H1 (cell line): Measurements from ENCODE around the gene NRL. TPM values are rescaled to one million over a fixed set of nuclear protein-coding genes. Genes with fewer than 3 reads are reported as not detected.

Experiments used
- CTCF ChIA-PET: fragments of 300-600 bp; sonication (Branson Sonifier 250); formaldehyde crosslinking; loops from one replicate; lab custom pipeline; 2021; ENCODE audit not compliant: partially characterized antibody; lab: Charles Lee
- POLR2A ChIA-PET: fragments of 300-600 bp; sonication (Branson Sonifier 250); formaldehyde crosslinking; loops from one replicate; lab custom pipeline; 2021; ENCODE audit warnings: inconsistent platforms; ENCODE audit not compliant: partially characterized antibody; lab: Charles Lee
- DNase-seq, 2 experiments: peaks; one replicate each; pipeline versions ENCODE4 v3.0.0 to v3.0.0-alpha.2; 2010 to 2022; ENCODE audit warnings: low spot score in 2 of 2, low read depth in 1 of 2, mixed read lengths in 1 of 2
- FAIRE-seq: peaks from 2 replicates; lab custom pipeline; 2011; peaks lifted over from hg19 to GRCh38; lab: Jason Lieb, UNC
- H2AFZ ChIP-seq: 2 replicates; pipeline ENCODE4 v1.8.1; 2012; ENCODE audit warnings: low read length, inconsistent platforms
- H2AK5ac ChIP-seq: 2 replicates; pipeline ENCODE4 v1.6.1; 2013; ENCODE audit warnings: low read depth, low read length
- H2BK120ac ChIP-seq: replicated peaks from 2 replicates; pipeline ENCODE3; 2013; ENCODE audit warnings: low read depth, low read length, inconsistent platforms
- H2BK12ac ChIP-seq: 2 replicates; pipeline ENCODE4 v1.6.1; 2013; ENCODE audit warnings: low read depth, low read length
- H2BK15ac ChIP-seq: 2 replicates; pipeline ENCODE4 v1.6.1; 2013; ENCODE audit warnings: low read length
- H2BK20ac ChIP-seq: 2 replicates; pipeline ENCODE4 v1.6.1; 2013; ENCODE audit warnings: low read length
- H2BK5ac ChIP-seq: 2 replicates; pipeline ENCODE4 v1.6.1; 2013; ENCODE audit warnings: low read depth, low read length
- H3K14ac ChIP-seq: 2 replicates; pipeline ENCODE4 v1.6.1; 2013; ENCODE audit warnings: inconsistent platforms; ENCODE audit not compliant: insufficient read length
- H3K18ac ChIP-seq: 2 replicates; pipeline ENCODE4 v1.6.1; 2013; ENCODE audit warnings: low read length; ENCODE audit errors: extremely low read depth
- H3K23ac ChIP-seq: 2 replicates; pipeline ENCODE4 v1.6.1; 2013; ENCODE audit warnings: inconsistent platforms; ENCODE audit not compliant: insufficient read length
- H3K23me2 ChIP-seq: 2 replicates; pipeline ENCODE4 v1.6.1; 2013; ENCODE audit warnings: low read depth, low read length
- H3K27ac ChIP-seq: 2 replicates; pipeline ENCODE4 v1.6.1; 2011; ENCODE audit warnings: low read depth, low read length, inconsistent platforms
- H3K27me3 ChIP-seq, 4 experiments: replicated peaks in 1 of 4; 1 replicate in 1 of 4; 2 replicates in 3 of 4; pipeline versions ENCODE4 v1.6.1 to v1.8.1; 2011 to 2013; ENCODE audit warnings: low read length in 3 of 4, mild to moderate bottlenecking in 3 of 4, inconsistent platforms in 2 of 4, mixed read lengths in 2 of 4, moderate library complexity in 1 of 4; ENCODE audit not compliant: control insufficient read depth in 3 of 4, insufficient read depth in 3 of 4; ENCODE audit errors: extremely low read depth in 1 of 4
- H3K36me3 ChIP-seq, 4 experiments: 2 replicates each; pipeline versions ENCODE4 v1.6.1 to v1.8.1; 2011 to 2013; ENCODE audit warnings: mild to moderate bottlenecking in 4 of 4, low read length in 3 of 4, moderate library complexity in 2 of 4, control low read depth in 1 of 4, inconsistent platforms in 1 of 4; ENCODE audit not compliant: insufficient read depth in 4 of 4, control insufficient read depth in 2 of 4
- H3K4ac ChIP-seq: replicated peaks from 2 replicates; pipeline ENCODE3; 2013; ENCODE audit warnings: low read length, low read depth, mixed read lengths, inconsistent platforms; ENCODE audit not compliant: insufficient read length
- H3K4me1 ChIP-seq, 4 experiments: replicated peaks in 1 of 4; 1 replicate in 1 of 4; 2 replicates in 3 of 4; pipeline versions ENCODE4 v1.6.1 to v1.8.1; 2011 to 2013; ENCODE audit warnings: low read length in 3 of 4, inconsistent platforms in 2 of 4, mixed read lengths in 1 of 4; ENCODE audit not compliant: insufficient read depth in 4 of 4, control insufficient read depth in 3 of 4
- H3K4me2 ChIP-seq, 2 experiments: 2 replicates each; pipeline versions ENCODE4 v1.6.1 to v1.8.1; 2011 to 2013; ENCODE audit warnings: low read depth in 2 of 2, low read length in 2 of 2, control low read depth in 1 of 2, inconsistent platforms in 1 of 2, mild to moderate bottlenecking in 1 of 2; ENCODE audit not compliant: insufficient read depth in 1 of 2
- H3K4me3 ChIP-seq, 4 experiments: fragments of 200-600, 300-600 bp in 1 of 4; sonication (generic), shearing (Covaris generic), sonication (Bioruptor Twin) in 1 of 4; 2 replicates each; pipeline versions ENCODE4 v1.5.1 to v1.8.1; 2011 to 2016; ENCODE audit warnings: low read length in 4 of 4, low read depth in 3 of 4, control low read depth in 2 of 4, inconsistent platforms in 2 of 4, mild to moderate bottlenecking in 2 of 4, mixed read lengths in 1 of 4, moderate library complexity in 1 of 4; ENCODE audit not compliant: insufficient read depth in 2 of 4; ENCODE audit errors: extremely low read depth in 1 of 4
- H3K56ac ChIP-seq: replicated peaks from 2 replicates; pipeline ENCODE3; 2013; ENCODE audit warnings: low read depth, mild to moderate bottlenecking, mixed read lengths, low read length, inconsistent platforms; ENCODE audit not compliant: insufficient read length
- H3K79me1 ChIP-seq: 2 replicates; pipeline ENCODE4 v1.6.1; 2013; ENCODE audit warnings: low read depth, low read length, control low read depth
- H3K79me2 ChIP-seq, 2 experiments: 2 replicates each; pipeline versions ENCODE4 v1.6.1 to v1.8.1; 2012 to 2013; ENCODE audit warnings: low read length in 2 of 2, mild to moderate bottlenecking in 2 of 2, inconsistent platforms in 1 of 2; ENCODE audit not compliant: insufficient read depth in 2 of 2, control insufficient read depth in 1 of 2
- H3K9ac ChIP-seq, 4 experiments: replicated peaks in 1 of 4; 1 replicate in 1 of 4; 2 replicates in 3 of 4; pipeline versions ENCODE4 v1.6.1 to v1.8.1; 2011 to 2013; ENCODE audit warnings: low read depth in 3 of 4, low read length in 3 of 4, control low read depth in 2 of 4, mild to moderate bottlenecking in 2 of 4, moderate library complexity in 2 of 4, inconsistent platforms in 1 of 4; ENCODE audit errors: extremely low read depth in 1 of 4
- H3K9me3 ChIP-seq, 2 experiments: 2 replicates each; pipeline versions ENCODE4 v1.6.1 to v1.8.1; 2012 to 2013; ENCODE audit warnings: mild to moderate bottlenecking in 2 of 2, moderate library complexity in 2 of 2, control low read depth in 1 of 2, inconsistent platforms in 1 of 2, low read depth in 1 of 2, low read length in 1 of 2, mixed read lengths in 1 of 2; ENCODE audit not compliant: insufficient read depth in 2 of 2
- H4K20me1 ChIP-seq, 2 experiments: replicated peaks in 1 of 2; 2 replicates each; pipeline versions ENCODE3 to v1.8.1; 2011 to 2013; ENCODE audit warnings: inconsistent platforms in 2 of 2, low read length in 2 of 2, mild to moderate bottlenecking in 1 of 2; ENCODE audit not compliant: insufficient read depth in 2 of 2, control insufficient read depth in 1 of 2
- H4K5ac ChIP-seq: 2 replicates; pipeline ENCODE4 v1.6.1; 2013; ENCODE audit warnings: low read length, low read depth, mixed read lengths, inconsistent platforms; ENCODE audit not compliant: insufficient read length
- H4K8ac ChIP-seq: 2 replicates; pipeline ENCODE4 v1.8.0; 2013; ENCODE audit warnings: mild to moderate bottlenecking, moderate library complexity, low read length, inconsistent platforms; ENCODE audit not compliant: insufficient read depth; ENCODE audit errors: extremely low read depth
- H4K91ac ChIP-seq: replicated peaks from 2 replicates; pipeline ENCODE3; 2013; ENCODE audit warnings: low read length, mixed read lengths, inconsistent platforms; ENCODE audit not compliant: insufficient read length
- ATF3 ChIP-seq: IDR thresholded peaks from 2 replicates; pipeline ENCODE4 v1.6.1; 2011; ENCODE audit warnings: low read depth, mild to moderate bottlenecking, low read length; ENCODE audit not compliant: insufficient read depth
- MAFK ChIP-seq: IDR thresholded peaks from 2 replicates; pipeline ENCODE4 v1.6.1; 2012; ENCODE audit warnings: low read depth, mild to moderate bottlenecking, improper control_type of control experiment, low read length
- WGBS, 2 experiments: shearing (Covaris generic) in 1 of 2; methylation state at CpG; one replicate each; pipeline versions ENCODE4 v1.1.6 to v1.1.7; 2013 to 2015; ENCODE audit warnings: low lambda C conversion rate in 2 of 2, mixed read lengths in 2 of 2, inconsistent platforms in 1 of 2, low coverage in 1 of 2, missing lambda C conversion rate in 1 of 2; ENCODE audit not compliant: insufficient replicate concordance in 2 of 2, insufficient coverage in 1 of 2, insufficient read length in 1 of 2; ENCODE audit errors: extremely low coverage in 1 of 2, missing lambda C conversion rate in 1 of 2; 5-methylcytosine and 5-hydroxymethylcytosine counted together
- polyA plus RNA-seq, 7 experiments: library from polyadenylated mRNA; depleted of rRNA in 3 of 7; stranded (reverse) in 5 of 7; unstranded in 2 of 7; fragments of >200 nt in 5 of 7; fragments of 200-250 nt in 2 of 7; gene quantifications; 1 replicate in 5 of 7; 2 replicates in 1 of 7; 4 replicates in 1 of 7; pipeline versions ENCODE4 v1.2.1 to v1.2.3, GENCODE V29; 2011 to 2013; ENCODE audit warnings: missing spikeins in 2 of 7, mixed read lengths in 2 of 7
- total RNA-seq: library from RNA; stranded (reverse); fragmentation: NEBNext Ultra II Directional; extraction: Animal tissue kit (Norgen Biotek cat#: 25700); gene quantifications from 2 replicates; pipeline ENCODE4 v1.2.1, GENCODE V29; 2021

NRL gene
- total and polyA plus RNA-seq, 2 of the 8 experiments (the other 6 are each of a cell fraction or from before 2014, with no cell fraction given): 1.1 to 2.2 TPM

GRCh38 chr14:24072436-24072835 is 42.3 kb downstream of the NRL start:
- FAIRE-seq: no peak
- POLR2A ChIA-PET: interaction anchor here (1.0 to 27.2 kb wide), 6 partner anchors 9 to 109 kb away, joined by 3 to 626 read pairs (median 4); partner anchors contain the start of gene PCK2
- H3K18ac ChIP-seq: no peak overlapping the region

More at GRCh38 chr14:24072436-24072835, 42.3 kb downstream of the NRL start:
- no peak overlapping the region for H2AFZ ChIP-seq
- no peaks in the 10 kb centered on the region; a peak in 1 of 7 replicates for H3K27me3 ChIP-seq
- H3K79me1 ChIP-seq: no peaks in the 10 kb centered on the region
- no peak overlapping the region for H3K14ac ChIP-seq
- 85% methylated on average over 7 of the region's 7 CpGs; no CpG with 5 or more reads in 1 of the 2 experiments for WGBS, 2 experiments
- H3K56ac ChIP-seq: no peak overlapping the region
- H3K36me3 ChIP-seq: no peaks in the 10 kb centered on the region
- H4K5ac ChIP-seq: no peak overlapping the region
- H2AK5ac ChIP-seq: no peak overlapping the region
- peaks cover 0 to 1% (median 0%) of the 10 kb centered on the region in 4 experiments; a peak in 1 of 7 replicates for H3K4me1 ChIP-seq
- H3K4ac ChIP-seq: no peak overlapping the region
- no peak overlapping the region for H2BK15ac ChIP-seq
- no peaks in the 10 kb centered on the region for H4K20me1 ChIP-seq
- H3K4me2 ChIP-seq: no peak overlapping the region
- no peaks in the 10 kb centered on the region for H3K23me2 ChIP-seq
- H4K8ac ChIP-seq: no peak overlapping the region
- no peak overlapping the region for H3K4me3 ChIP-seq
- CTCF ChIA-PET: interaction anchor here (0.9 to 23.8 kb wide), 6 partner anchors 10 to 37 kb away, joined by 3 to 316 read pairs (median 8); partner anchors contain the start of gene PCK2
- no peaks in the 10 kb centered on the region for H3K9me3 ChIP-seq
- no peak overlapping the region for H2BK20ac ChIP-seq
- no peak for DNase-seq
- no peak overlapping the region for H4K91ac ChIP-seq
- H3K79me2 ChIP-seq: no peaks in the 10 kb centered on the region
- H2BK12ac ChIP-seq: no peak overlapping the region
- no peak overlapping the region for H3K23ac ChIP-seq
- H3K9ac ChIP-seq: no peak overlapping the region
- no peak overlapping the region for H2BK120ac ChIP-seq
- H2BK5ac ChIP-seq: no peak overlapping the region
- no peak overlapping the region for H3K27ac ChIP-seq
- TF ChIP-seq MAFK (peak; percentile 50; the same call in 1 of the 2 replicates), ATF3 (no peak)
